Choroid plexus epithelial cell (primary cell): ENCODE data around the gene RAC2.

ENCODE experiments used
- DNase-seq: peaks from one replicate; pipeline ENCODE4 v3.0.0-alpha.2; 2010; ENCODE audit warnings: low read depth
- H3K4me3 ChIP-seq: 2 replicates; pipeline ENCODE4 v1.5.1; 2011; ENCODE audit warnings: low read depth, mild to moderate bottlenecking, control low read depth, low read length, moderate library complexity
- TF ChIP-seq, protein P1 (sequence below): conservative IDR thresholded peaks from 2 replicates; pipeline ENCODE4 v1.5.1; 2011; ENCODE audit warnings: low read depth, mild to moderate bottlenecking, control low read depth, inconsistent platforms, low read length, moderate library complexity

Gene RAC2

DNA sequence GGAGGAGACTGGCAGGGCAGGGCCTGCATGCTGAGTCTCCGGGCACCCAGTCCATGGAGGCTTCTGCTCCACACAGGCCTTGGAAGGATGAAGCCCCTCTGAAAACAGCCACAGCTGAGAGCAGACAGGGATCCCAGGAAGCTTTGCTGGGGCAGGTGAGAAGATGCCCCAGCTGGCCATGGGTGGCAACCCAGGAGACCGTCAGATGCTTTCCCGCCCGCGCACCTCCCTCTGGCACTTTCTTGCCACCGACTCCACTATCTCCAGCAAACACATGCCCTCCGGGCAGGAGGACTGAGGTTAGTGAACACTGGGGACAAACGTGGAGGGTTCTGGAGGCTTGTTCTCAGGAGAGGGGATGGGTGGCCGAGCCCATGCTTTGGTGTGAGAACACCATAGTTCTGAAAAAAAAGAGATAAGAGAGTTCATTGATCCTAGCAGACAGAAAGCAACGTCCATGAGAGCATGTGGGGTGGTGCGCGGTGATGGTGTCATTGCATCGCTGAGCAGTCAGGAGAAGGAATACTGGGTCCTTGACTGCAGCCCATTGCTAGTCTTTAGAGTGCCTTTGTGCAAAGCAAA is 58.3 kb downstream of the RAC2 start:
- TF ChIP-seq, protein P1, sequence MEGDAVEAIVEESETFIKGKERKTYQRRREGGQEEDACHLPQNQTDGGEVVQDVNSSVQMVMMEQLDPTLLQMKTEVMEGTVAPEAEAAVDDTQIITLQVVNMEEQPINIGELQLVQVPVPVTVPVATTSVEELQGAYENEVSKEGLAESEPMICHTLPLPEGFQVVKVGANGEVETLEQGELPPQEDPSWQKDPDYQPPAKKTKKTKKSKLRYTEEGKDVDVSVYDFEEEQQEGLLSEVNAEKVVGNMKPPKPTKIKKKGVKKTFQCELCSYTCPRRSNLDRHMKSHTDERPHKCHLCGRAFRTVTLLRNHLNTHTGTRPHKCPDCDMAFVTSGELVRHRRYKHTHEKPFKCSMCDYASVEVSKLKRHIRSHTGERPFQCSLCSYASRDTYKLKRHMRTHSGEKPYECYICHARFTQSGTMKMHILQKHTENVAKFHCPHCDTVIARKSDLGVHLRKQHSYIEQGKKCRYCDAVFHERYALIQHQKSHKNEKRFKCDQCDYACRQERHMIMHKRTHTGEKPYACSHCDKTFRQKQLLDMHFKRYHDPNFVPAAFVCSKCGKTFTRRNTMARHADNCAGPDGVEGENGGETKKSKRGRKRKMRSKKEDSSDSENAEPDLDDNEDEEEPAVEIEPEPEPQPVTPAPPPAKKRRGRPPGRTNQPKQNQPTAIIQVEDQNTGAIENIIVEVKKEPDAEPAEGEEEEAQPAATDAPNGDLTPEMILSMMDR: no peak
- H3K4me3 ChIP-seq: no peak overlapping the region
- DNase-seq: no peak

DNA sequence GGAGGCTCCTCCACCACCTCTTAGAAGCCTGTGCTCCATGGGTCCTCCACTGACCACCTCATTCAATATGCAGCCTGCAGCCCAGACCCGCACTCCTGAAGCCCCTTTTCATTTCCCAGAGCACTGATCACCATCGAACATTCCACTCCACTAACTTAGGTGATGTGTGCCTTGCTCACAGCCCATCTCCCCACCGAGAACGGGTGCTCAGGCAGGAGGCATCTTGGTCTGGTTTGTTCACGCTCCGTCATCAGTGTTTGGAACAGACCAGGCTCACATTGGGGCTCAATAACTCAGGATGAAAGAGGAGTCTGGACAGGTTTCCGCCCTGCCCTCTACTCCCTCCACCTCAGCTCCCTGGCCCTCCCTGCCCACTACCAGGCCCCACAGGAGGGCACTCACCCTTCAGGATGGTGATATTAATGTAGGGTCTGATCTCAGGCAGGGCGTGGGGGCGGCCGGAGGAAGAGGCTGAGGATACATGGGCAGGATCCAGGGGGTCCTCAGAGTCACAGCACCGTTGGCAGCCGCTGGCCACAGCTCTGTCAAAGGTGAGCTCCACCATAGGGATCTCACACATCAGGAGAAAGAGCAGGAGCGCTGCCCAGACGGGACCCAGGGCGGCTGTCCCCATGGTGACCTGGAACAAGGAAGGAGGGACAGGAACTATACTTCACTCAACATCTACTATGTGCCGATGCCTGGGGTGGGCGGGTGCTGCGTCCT is 59.1 kb downstream of the RAC2 start:
- no peak for DNase-seq
- TF ChIP-seq, protein P1: no peak
- H3K4me3 ChIP-seq: no peak overlapping the region

DNA sequence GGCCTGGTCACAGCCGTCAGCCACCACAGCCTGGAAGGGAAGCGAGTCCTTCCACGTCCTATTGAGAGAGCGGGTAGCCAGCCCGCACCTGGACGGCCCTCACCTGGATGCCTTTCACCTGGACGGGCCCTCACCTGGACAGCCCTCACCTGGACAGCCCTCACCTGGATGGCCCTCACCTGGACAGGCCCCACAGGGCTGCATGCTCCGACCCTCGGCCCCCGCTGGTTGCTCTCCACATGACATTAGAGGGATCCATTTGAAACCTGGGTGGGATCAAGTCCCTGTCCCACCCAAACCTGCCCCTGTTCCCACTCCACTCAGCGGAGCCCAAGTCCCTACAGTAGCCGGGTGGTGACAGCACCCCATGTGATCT is 59.7 kb downstream of the RAC2 start:
- TF ChIP-seq, protein P1: no peak

DNA sequence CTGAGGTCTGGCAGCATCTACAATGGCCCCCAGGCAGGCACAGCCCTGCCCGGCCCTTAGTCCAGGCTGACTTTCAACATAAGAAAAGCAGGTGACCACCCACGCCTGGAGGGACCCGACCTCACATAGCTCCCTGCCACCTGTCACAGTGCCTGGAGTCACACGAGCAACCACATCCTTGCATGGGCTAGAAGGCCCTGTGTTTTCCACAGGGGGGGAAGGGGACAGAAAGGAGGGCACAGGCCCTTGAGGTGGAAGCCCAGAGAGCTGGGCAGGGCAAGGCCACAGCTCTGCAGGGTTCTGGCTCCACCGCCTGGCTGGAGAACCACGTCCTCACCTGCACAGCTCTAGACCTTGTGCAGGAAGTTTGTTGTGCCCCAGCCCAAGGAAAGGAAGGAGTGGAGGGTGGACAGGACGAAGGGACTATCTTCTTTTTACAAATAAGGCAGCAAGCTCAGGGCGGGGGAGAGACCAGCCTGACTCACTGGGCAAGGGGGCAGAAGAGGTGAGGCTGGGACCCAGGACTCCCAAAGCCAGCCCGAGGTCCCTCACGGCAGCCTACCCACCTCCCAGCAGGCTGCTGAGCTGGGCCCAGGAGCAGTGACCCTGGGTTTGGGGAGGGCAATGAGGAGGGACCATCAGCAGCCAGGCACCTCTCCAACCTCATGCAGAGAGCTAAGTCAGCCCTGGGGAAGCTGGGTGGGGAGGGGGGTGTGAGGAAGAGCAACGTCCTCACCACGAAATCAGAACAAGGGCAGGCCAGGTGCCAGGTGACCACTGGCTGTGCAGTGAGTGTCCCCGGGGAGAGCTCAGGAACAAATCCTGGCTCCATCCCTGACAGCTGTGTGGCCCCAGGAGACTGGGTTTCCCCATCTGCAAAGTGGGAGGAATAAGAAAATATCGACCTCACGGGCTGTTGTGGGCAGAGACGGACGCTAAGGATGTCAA is 60.4 kb downstream of the RAC2 start:
- TF ChIP-seq, protein P1: no peak
- DNase-seq: no peak

More for the DNA sequence above, 59.7 kb downstream of the RAC2 start:
- no peak overlapping the region for H3K4me3 ChIP-seq
- no peak for DNase-seq

DNA sequence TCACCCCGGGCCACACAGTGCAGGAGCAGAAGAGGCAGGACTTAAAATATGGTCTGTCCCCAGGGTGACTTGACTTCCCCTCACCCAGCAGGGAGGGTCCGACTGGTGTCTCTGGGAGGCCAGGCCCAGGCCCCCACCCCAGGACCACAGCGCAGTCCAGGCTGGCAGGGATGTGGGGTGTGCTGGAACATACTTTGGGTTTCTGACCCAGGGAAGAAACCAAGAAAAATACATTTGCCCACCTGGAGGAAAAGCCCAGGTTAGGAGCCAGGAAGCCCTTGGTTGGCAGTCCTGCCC is 61.2 kb downstream of the RAC2 start:
- DNase-seq: no peak
- no peak overlapping the region for H3K4me3 ChIP-seq
- TF ChIP-seq, protein P1: no peak

More for the DNA sequence above, 60.4 kb downstream of the RAC2 start:
- H3K4me3 ChIP-seq: no peak overlapping the region

DNA sequence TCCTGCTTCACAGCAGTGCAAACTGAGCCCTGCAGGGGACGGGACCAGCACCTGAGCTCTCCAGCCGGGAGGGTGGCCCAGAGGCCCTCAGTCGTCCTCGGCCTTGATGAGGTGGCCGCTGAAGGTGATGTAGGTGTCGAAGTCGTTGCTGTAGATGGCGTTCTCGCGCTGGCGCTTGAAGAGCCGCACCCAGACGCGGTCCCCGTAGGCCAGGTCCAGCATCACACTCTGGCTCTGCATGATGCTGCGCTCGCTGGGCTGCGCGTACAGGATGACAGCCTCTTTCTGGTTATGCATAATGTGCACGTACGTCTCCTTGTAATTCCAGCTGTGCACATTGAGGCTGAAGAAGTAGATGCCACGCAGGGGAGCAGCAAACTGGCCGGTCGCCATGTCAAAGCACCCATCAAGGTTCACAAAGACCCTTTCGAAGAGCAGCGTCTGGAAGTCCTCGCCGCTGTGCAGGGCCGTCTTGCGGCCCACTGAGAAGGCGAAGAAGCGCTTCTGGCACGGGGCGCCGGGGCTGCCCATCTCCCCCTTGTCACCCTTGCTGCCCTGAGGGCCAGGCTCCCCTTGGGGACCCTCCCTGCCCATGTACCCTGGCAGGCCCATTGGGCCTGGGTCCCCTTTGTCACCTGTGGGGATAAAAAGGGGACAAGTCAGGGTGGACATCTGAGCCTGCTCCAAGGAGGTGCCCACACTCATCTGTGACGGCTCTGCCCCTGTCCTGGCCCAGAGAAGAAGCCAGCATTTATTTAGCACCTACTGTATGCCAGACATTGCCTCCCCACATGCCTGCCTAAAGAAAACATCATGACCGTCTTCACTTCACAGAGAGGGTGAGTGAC is 61.7 kb downstream of the RAC2 start:
- no peak for DNase-seq
- H3K4me3 ChIP-seq: no peak overlapping the region
- TF ChIP-seq, protein P1: no peak
